CD4-positive, CD25-positive, alpha-beta regulatory T cell (primary cell): ENCODE results near the gene PKP4. TPM values are rescaled to one million over a fixed set of nuclear protein-coding genes. Genes with fewer than 3 reads are reported as not detected.
"Not testable (repeated sequence)": the region's sequence is repeated elsewhere in the genome, so short reads cannot be mapped to it uniquely, and the experiment has no call there.

Experiments
- ATAC-seq, 2 donors: fragments of 150-1000 bp; cut with Tn5 transposase; one replicate each; pipeline ENCODE4 v1.10.0; 2021; ENCODE audit warnings: low read depth in 2 of 2, moderate number of reproducible peaks in 2 of 2, moderate library complexity in 1 of 2
- DNase-seq, 3 donors: peaks; one replicate each; pipeline versions ENCODE4 v3.0.0 to v3.0.0-alpha.2; 2012 to 2022; ENCODE audit warnings: mixed read lengths in 1 of 3
- H3K27ac ChIP-seq: one replicate; pipeline ENCODE4 v1.7.0; 2013; ENCODE audit warnings: mild to moderate bottlenecking, low read length; ENCODE audit not compliant: insufficient read depth, poor library complexity, severe bottlenecking
- H3K27me3 ChIP-seq: one replicate; pipeline ENCODE4 v1.7.0; 2013; ENCODE audit warnings: low read length; ENCODE audit not compliant: control insufficient read depth, insufficient read depth
- H3K36me3 ChIP-seq: one replicate; pipeline ENCODE4 v1.7.0; 2013; ENCODE audit warnings: mild to moderate bottlenecking, low read length, moderate library complexity; ENCODE audit not compliant: control insufficient read depth, insufficient read depth
- H3K4me1 ChIP-seq: 2 replicates; pipeline ENCODE4 v1.7.0; 2013; ENCODE audit warnings: mild to moderate bottlenecking, low read length; ENCODE audit not compliant: insufficient read depth, control insufficient read depth, poor library complexity, severe bottlenecking
- H3K4me3 ChIP-seq: one replicate; pipeline ENCODE4 v1.7.0; 2013; ENCODE audit warnings: low read depth, mild to moderate bottlenecking, low read length, moderate library complexity
- H3K9me3 ChIP-seq, 2 experiments: 1 replicate in 1 of 2; 2 replicates in 1 of 2; pipeline ENCODE4 v1.7.0; 2013; ENCODE audit warnings: low read length in 2 of 2, mild to moderate bottlenecking in 1 of 2, moderate library complexity in 1 of 2; ENCODE audit not compliant: control insufficient read depth in 2 of 2
- H3K27ac Mint-ChIP-seq, 3 donors: one replicate each; pipeline ENCODE4 v1.8.0; 2020 to 2022; ENCODE audit warnings: mild to moderate bottlenecking in 3 of 3, mixed read lengths in 3 of 3, moderate library complexity in 2 of 3
- H3K27me3 Mint-ChIP-seq: one replicate; pipeline ENCODE4 v1.8.0; 2022; ENCODE audit warnings: mild to moderate bottlenecking, mixed read lengths
- H3K36me3 Mint-ChIP-seq: one replicate; pipeline ENCODE4 v1.8.0; 2020; ENCODE audit warnings: mixed read lengths
- H3K4me1 Mint-ChIP-seq, 4 donors: one replicate each; pipeline ENCODE4 v1.8.0; 2020 to 2022; ENCODE audit warnings: mixed read lengths in 4 of 4, mild to moderate bottlenecking in 1 of 4
- H3K4me3 Mint-ChIP-seq, 4 donors: one replicate each; pipeline ENCODE4 v1.8.0; 2020 to 2022; ENCODE audit warnings: mild to moderate bottlenecking in 4 of 4, mixed read lengths in 4 of 4, moderate library complexity in 3 of 4
- H3K9me3 Mint-ChIP-seq, 7 donors: one replicate each; pipeline ENCODE4 v1.8.0; 2020 to 2022; ENCODE audit warnings: mixed read lengths in 7 of 7, mild to moderate bottlenecking in 3 of 7, moderate library complexity in 2 of 7
- polyA plus RNA-seq, 4 donors: library from polyadenylated mRNA; unstranded; fragments of 300-500 nt; fragmentation: Illumina TruSeq; gene quantifications; one replicate each; pipeline ENCODE4 v1.2.3, GENCODE V29; 2021
- total RNA-seq: library from RNA; stranded (reverse); gene quantifications from one replicate; pipeline ENCODE4 v1.2.3, GENCODE V29; 2022

The PKP4 gene
- total and polyA plus RNA-seq, 5 donors from 2014 or later, result 1.9 to 21.9 (median 4.5) TPM

GRCh38 chr2:158473719-158474392 is 17.1 kb downstream of the PKP4 start:
- DNase-seq (no peak), ATAC-seq (no peak)
- peaks cover 21% of the 10 kb centered on the region for H3K36me3 Mint-ChIP-seq
- H3K4me1 Mint-ChIP-seq, result peaks cover 23 to 45% (median 41%) of the 10 kb centered on the region in 4 donors
- H3K9me3 ChIP-seq, result no peaks in the 10 kb centered on the region
- H3K4me1 ChIP-seq, result peaks cover 36% of the 10 kb centered on the region
- peaks cover 0 to 5% (median 0%) of the 10 kb centered on the region in 7 donors for H3K9me3 Mint-ChIP-seq
- H3K27ac ChIP-seq, result no peak overlapping the region
- no peaks in the 10 kb centered on the region for H3K36me3 ChIP-seq
- H3K27me3 Mint-ChIP-seq, result no peaks in the 10 kb centered on the region
- no peaks in the 10 kb centered on the region for H3K27me3 ChIP-seq
- H3K4me3 Mint-ChIP-seq, result no peak overlapping the region
- H3K27ac Mint-ChIP-seq, result peak overlapping the region in 1 of 3 donors; percentile 79
- H3K4me3 ChIP-seq, result no peak overlapping the region

GRCh38 chr2:158474526-158475011 is 17.8 kb downstream of the PKP4 start:
- not testable (repeated sequence) for H3K27ac ChIP-seq, H3K9me3 ChIP-seq, H3K36me3 ChIP-seq, H3K9me3 Mint-ChIP-seq, H3K4me3 Mint-ChIP-seq, DNase-seq, H3K27me3 ChIP-seq, ATAC-seq, H3K27me3 Mint-ChIP-seq, H3K4me3 ChIP-seq
- H3K4me1 ChIP-seq, result peaks cover 36% of the 10 kb centered on the region
- Mint-ChIP-seq H3K4me1 (peaks cover 23 to 46% (median 41%) of the 10 kb centered on the region in 4 donors), H3K27ac (peak overlapping the region; percentile 21 to 79 (median 76)), H3K36me3 (peaks cover 17% of the 10 kb centered on the region)

GRCh38 chr2:158477202-158477601 is 20.4 kb downstream of the PKP4 start:
- Mint-ChIP-seq H3K4me1 (peaks cover 25 to 48% (median 37%) of the 10 kb centered on the region in 4 donors), H3K27me3 (no peaks in the 10 kb centered on the region), H3K36me3 (peaks cover 9% of the 10 kb centered on the region), H3K4me3 (peak overlapping the region in 3 of 4 donors; percentile 0 to 77 (median 68)), H3K27ac (peak overlapping the region; percentile 73 to 93 (median 93)), H3K9me3 (peaks cover 0 to 5% (median 0%) of the 10 kb centered on the region in 7 donors)
- Histone ChIP-seq H3K4me3 (peak overlapping the region; percentile 75), H3K27ac (peak overlapping the region; percentile 62), H3K4me1 (peaks cover 36% of the 10 kb centered on the region), H3K27me3 (no peaks in the 10 kb centered on the region), H3K9me3 (no peaks in the 10 kb centered on the region), H3K36me3 (no peaks in the 10 kb centered on the region)
- ATAC-seq, result peak; percentile 62 to 84
- peak in 2 of 3 donors; percentile 26 to 74 for DNase-seq

GRCh38 chr2:158478237-158478636 is 21.5 kb downstream of the PKP4 start:
- Mint-ChIP-seq H3K27me3 (no peaks in the 10 kb centered on the region), H3K4me1 (peaks cover 26 to 49% (median 39%) of the 10 kb centered on the region in 4 donors), H3K27ac (peak overlapping the region; percentile 73 to 93 (median 93))

GRCh38 chr2:158478816-158479215 is 22.1 kb downstream of the PKP4 start:
- H3K27me3 Mint-ChIP-seq, result no peaks in the 10 kb centered on the region
- no peaks in the 10 kb centered on the region for H3K36me3 ChIP-seq
- H3K4me1 Mint-ChIP-seq, result peaks cover 27 to 49% (median 41%) of the 10 kb centered on the region in 4 donors
- no peak overlapping the region for H3K4me3 Mint-ChIP-seq
- H3K36me3 Mint-ChIP-seq, result no peaks in the 10 kb centered on the region
- H3K27ac ChIP-seq, result no peak overlapping the region
- ATAC-seq (no peak), DNase-seq (no peak)
- no peaks in the 10 kb centered on the region for H3K27me3 ChIP-seq
- peaks cover 36% of the 10 kb centered on the region for H3K4me1 ChIP-seq
- H3K9me3 Mint-ChIP-seq, result peaks cover 0 to 5% (median 0%) of the 10 kb centered on the region in 7 donors
- no peaks in the 10 kb centered on the region for H3K9me3 ChIP-seq
- peak overlapping the region in 2 of 3 donors; percentile 72 to 73 for H3K27ac Mint-ChIP-seq
- no peak overlapping the region for H3K4me3 ChIP-seq

More at GRCh38 chr2:158478237-158478636, 21.5 kb downstream of the PKP4 start:
- Histone ChIP-seq H3K4me1 (peaks cover 36% of the 10 kb centered on the region), H3K4me3 (peak overlapping the region; percentile 32), H3K9me3 (no peaks in the 10 kb centered on the region), H3K27me3 (no peaks in the 10 kb centered on the region), H3K27ac (peak overlapping the region; percentile 62), H3K36me3 (no peaks in the 10 kb centered on the region)
- DNase-seq (no peak), ATAC-seq (no peak)
- Mint-ChIP-seq H3K4me3 (peak overlapping the region in 2 of 4 donors; percentile 16 to 28), H3K9me3 (peaks cover 0 to 3% (median 1%) of the 10 kb centered on the region in 7 donors), H3K36me3 (peaks cover 1% of the 10 kb centered on the region)

- Histone ChIP-seq H3K9me3 (no peaks in the 10 kb centered on the region), H3K4me3 (no peak overlapping the region), H3K4me1 (peaks cover 22% of the 10 kb centered on the region), H3K27me3 (no peaks in the 10 kb centered on the region), H3K36me3 (no peaks in the 10 kb centered on the region), H3K27ac (no peak overlapping the region)
- peaks cover 20 to 35% (median 34%) of the 10 kb centered on the region in 4 donors for H3K4me1 Mint-ChIP-seq
- ATAC-seq (no peak), DNase-seq (no peak)
- peaks cover 0 to 5% (median 0%) of the 10 kb centered on the region in 7 donors for H3K9me3 Mint-ChIP-seq
- H3K27me3 Mint-ChIP-seq, result no peaks in the 10 kb centered on the region
- H3K36me3 Mint-ChIP-seq, result peaks cover 6% of the 10 kb centered on the region
- no peak overlapping the region for H3K27ac Mint-ChIP-seq
- H3K4me3 Mint-ChIP-seq, result no peak overlapping the region
These were observed 24.4 kb downstream of the PKP4 start for GRCh38 chr2:158481116-158481515.

- ATAC-seq, result no peak
- Mint-ChIP-seq H3K4me3 (no peak overlapping the region), H3K27ac (no peak overlapping the region), H3K4me1 (peaks cover 15 to 36% (median 31%) of the 10 kb centered on the region in 4 donors), H3K27me3 (no peaks in the 10 kb centered on the region), H3K9me3 (peaks cover 0 to 5% (median 0%) of the 10 kb centered on the region in 7 donors), H3K36me3 (peaks cover 6% of the 10 kb centered on the region)
- H3K4me1 ChIP-seq, result peaks cover 10% of the 10 kb centered on the region
- no peak overlapping the region for H3K27ac ChIP-seq
- no peaks in the 10 kb centered on the region for H3K36me3 ChIP-seq
- H3K4me3 ChIP-seq, result no peak overlapping the region
- no peak for DNase-seq
- H3K27me3 ChIP-seq, result no peaks in the 10 kb centered on the region
- no peaks in the 10 kb centered on the region for H3K9me3 ChIP-seq
These were observed 25.8 kb downstream of the PKP4 start for GRCh38 chr2:158482594-158482993.
